Transverse colon (tissue), 4 donors: Measurements from ENCODE around the gene HBE1. TPM values are rescaled to one million over a fixed set of nuclear protein-coding genes. Genes with fewer than 3 reads are reported as not detected.

Experiments
- DNase-seq: peaks from one replicate; pipeline ENCODE4 v3.0.0-alpha.2; 2019
- H3K27ac ChIP-seq, 4 donors: fragments of 200-600 bp; sonication (generic); 2 replicates each; pipeline ENCODE4 v1.5.1; 2016 to 2018; ENCODE audit warnings: inconsistent platforms in 4 of 4
- H3K27me3 ChIP-seq: fragments of 200-600 bp; sonication (generic); 2 replicates; pipeline ENCODE4 v1.5.1; 2017; ENCODE audit warnings: inconsistent platforms
- H3K36me3 ChIP-seq, 4 donors: fragments of 200-600 bp; sonication (generic); 2 replicates each; pipeline ENCODE4 v1.5.1; 2017 to 2019; ENCODE audit warnings: inconsistent platforms in 4 of 4
- H3K4me1 ChIP-seq, 4 donors: fragments of 200-600 bp; sonication (generic); 2 replicates each; pipeline ENCODE4 v1.5.1; 2017 to 2020; ENCODE audit warnings: inconsistent platforms in 4 of 4
- H3K4me3 ChIP-seq, 4 donors: fragments of 200-600 bp; sonication (generic); 1 replicate in 1 of 4; 2 replicates in 3 of 4; pipeline versions ENCODE4 v1.5.1 to v1.6.1; 2017 to 2019; ENCODE audit warnings: inconsistent platforms in 4 of 4
- H3K9me3 ChIP-seq, 2 donors: fragments of 200-600 bp; sonication (generic); 2 replicates each; pipeline ENCODE4 v1.5.1; 2017 to 2019; ENCODE audit warnings: inconsistent platforms in 2 of 2
- CTCF ChIP-seq, 5 experiments: fragments of 200-600 bp in 3 of 5; fragments of 450-650 bp in 2 of 5; sonication (generic) in 3 of 5; IDR thresholded peaks; 1 replicate in 2 of 5; 2 replicates in 3 of 5; pipeline ENCODE4 v1.5.1; 2016 to 2017; ENCODE audit warnings: antibody characterized with exemption in 5 of 5, inconsistent platforms in 3 of 5, mild to moderate bottlenecking in 2 of 5, moderate library complexity in 1 of 5
- EP300 ChIP-seq: sonication (generic); formaldehyde crosslinking; IDR thresholded peaks from one replicate; pipeline ENCODE4 v1.6.1; 2017; ENCODE audit warnings: antibody characterized with exemption, low read depth
- POLR2A ChIP-seq: fragments of 450-650 bp; IDR thresholded peaks from one replicate; pipeline ENCODE4 v1.6.1; 2016; ENCODE audit warnings: antibody characterized with exemption, mild to moderate bottlenecking, moderate library complexity
- POLR2AphosphoS5 ChIP-seq, 3 donors: sonication (generic); formaldehyde crosslinking; IDR thresholded peaks; one replicate each; pipeline ENCODE4 v1.6.1; 2016; ENCODE audit warnings: antibody characterized with exemption in 3 of 3
- WGBS, 2 donors: methylation state at CpG; one replicate each; pipeline ENCODE4 v1.1.5; 2018; ENCODE audit warnings: low coverage in 1 of 2; 5-methylcytosine and 5-hydroxymethylcytosine counted together
- in situ Hi-C, 4 donors: fragments of 200-750 bp; cut with MboI; loops; one replicate each; pipeline versions ENCODE4 v1.15.0 to v1.15.1; 2017; ENCODE audit warnings: low sequenced_read_pairs in 3 of 4, low pct_ligation_motif_present in 1 of 4, low pct_unique_long_range_greater_than_20kb in 1 of 4
- intact Hi-C: fragments of 100-400 bp; cut with DNase I; formaldehyde crosslinking; loops from one replicate; pipeline ENCODE4 v1.15.1; 2023; ENCODE audit warnings: low total_unique reads
- total RNA-seq, 4 donors: library from RNA; depleted of rRNA; stranded (reverse); fragments of >200 nt; gene quantifications; one replicate each; pipeline ENCODE4 v1.1.0, GENCODE V29; 2016

Gene HBE1
- total RNA-seq, 4 donors from 2014 or later, result not detected

DNA sequence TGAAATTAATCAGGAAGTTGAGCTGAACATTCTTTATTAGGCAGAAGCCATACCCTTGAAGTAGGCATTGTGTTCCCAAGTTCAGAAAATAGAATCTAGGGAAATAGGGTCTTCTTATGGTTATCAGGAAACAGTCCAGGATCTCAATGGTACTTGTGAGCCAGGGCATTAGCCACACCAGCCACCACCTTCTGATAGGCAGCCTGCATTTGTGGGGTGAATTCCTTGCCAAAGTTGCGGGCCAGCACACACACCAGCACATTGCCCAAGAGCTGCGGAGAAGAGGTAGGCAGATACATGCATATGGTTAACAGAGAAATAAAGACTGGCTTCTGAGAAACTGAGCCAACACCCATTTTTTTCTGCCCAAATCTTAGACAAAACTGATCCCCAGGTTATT lies 36.9 kb downstream of the HBE1 start:
- TF ChIP-seq POLR2AphosphoS5 (IDR thresholded peaks at IDR 0.05), result no peak
- no peak for TF ChIP-seq EP300
- TF ChIP-seq CTCF (IDR thresholded peaks at IDR 0.05), result no peak
- no peak for TF ChIP-seq POLR2A
- DNase-seq, result no peak
- Histone ChIP-seq H3K27me3 (no peaks in the 10 kb centered on the region), H3K36me3 (no peaks in the 10 kb centered on the region), H3K27ac (no peak overlapping the region), H3K4me1 (no peaks in the 10 kb centered on the region), H3K9me3 (no peaks in the 10 kb centered on the region), H3K4me3 (no peak overlapping the region)
- 97% methylated on average over 2 of the region's 2 CpGs; no CpG with 5 or more reads in 1 of the 2 donors for WGBS, 2 donors
- intact Hi-C loops, result no loop called here
- in situ Hi-C loops, result no loop called here

DNA sequence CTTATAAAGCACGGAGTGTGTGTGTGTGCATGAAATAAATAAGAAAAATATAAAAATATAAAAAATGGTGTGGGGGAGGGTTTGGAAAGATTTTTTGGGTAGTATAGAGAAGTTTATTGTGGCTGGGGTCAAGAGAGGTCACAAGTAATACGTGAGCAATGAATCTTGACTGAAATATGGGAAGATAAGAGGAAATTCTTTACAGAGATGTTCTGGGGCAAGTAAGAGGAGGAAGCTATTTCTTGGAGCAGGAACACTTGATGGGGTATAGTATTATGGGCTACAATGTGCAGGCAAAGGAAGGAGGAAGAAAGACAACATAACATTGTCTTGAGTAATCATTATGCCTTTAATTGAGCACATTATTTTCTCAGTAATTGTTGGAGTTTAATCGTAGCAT lies 37.6 kb downstream of the HBE1 start:
- Histone ChIP-seq H3K27ac (no peak overlapping the region), H3K9me3 (no peaks in the 10 kb centered on the region), H3K4me3 (no peak overlapping the region), H3K4me1 (no peaks in the 10 kb centered on the region), H3K36me3 (no peaks in the 10 kb centered on the region), H3K27me3 (no peaks in the 10 kb centered on the region)
- in situ Hi-C loops, result no loop called here
- DNase-seq, result no peak
- WGBS, 2 donors, result 60 to 62% methylated on average over 3 of the region's 3 CpGs
- TF ChIP-seq EP300, result no peak
- TF ChIP-seq POLR2AphosphoS5 (IDR thresholded peaks at IDR 0.05), result no peak
- TF ChIP-seq CTCF (IDR thresholded peaks at IDR 0.05), result no peak
- no peak for TF ChIP-seq POLR2A
- intact Hi-C loops, result no loop called here

DNA sequence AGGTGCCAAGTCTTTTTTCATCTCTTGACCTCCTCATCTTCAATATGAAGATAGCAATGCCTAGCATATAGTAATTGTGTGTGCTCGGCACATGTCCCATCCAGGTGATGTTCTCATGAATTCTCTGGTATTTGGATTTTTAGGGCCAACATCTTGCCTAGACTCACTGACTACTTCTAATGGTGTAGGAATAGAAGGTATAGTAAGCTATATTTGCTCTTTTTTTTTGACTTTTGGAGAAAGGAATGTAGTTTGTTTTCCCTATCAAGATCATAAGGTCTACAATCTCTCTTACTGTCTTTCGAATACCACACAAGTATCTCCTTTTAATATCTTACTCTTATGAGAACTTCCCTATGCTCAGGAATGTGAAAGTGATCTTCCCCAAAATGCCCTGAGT lies 38.6 kb downstream of the HBE1 start:
- Histone ChIP-seq H3K4me3 (no peak overlapping the region), H3K36me3 (no peaks in the 10 kb centered on the region), H3K27me3 (no peaks in the 10 kb centered on the region), H3K9me3 (no peaks in the 10 kb centered on the region), H3K4me1 (no peaks in the 10 kb centered on the region), H3K27ac (no peak overlapping the region)
- in situ Hi-C loops, result no loop called here
- DNase-seq, result no peak
- 92% methylated on average over 2 of the region's 2 CpGs for WGBS, 2 donors
- intact Hi-C loops, result no loop called here
- TF ChIP-seq EP300 (no peak), POLR2AphosphoS5 (IDR thresholded peaks at IDR 0.05) (no peak), CTCF (IDR thresholded peaks at IDR 0.05) (no peak), POLR2A (no peak)

DNA sequence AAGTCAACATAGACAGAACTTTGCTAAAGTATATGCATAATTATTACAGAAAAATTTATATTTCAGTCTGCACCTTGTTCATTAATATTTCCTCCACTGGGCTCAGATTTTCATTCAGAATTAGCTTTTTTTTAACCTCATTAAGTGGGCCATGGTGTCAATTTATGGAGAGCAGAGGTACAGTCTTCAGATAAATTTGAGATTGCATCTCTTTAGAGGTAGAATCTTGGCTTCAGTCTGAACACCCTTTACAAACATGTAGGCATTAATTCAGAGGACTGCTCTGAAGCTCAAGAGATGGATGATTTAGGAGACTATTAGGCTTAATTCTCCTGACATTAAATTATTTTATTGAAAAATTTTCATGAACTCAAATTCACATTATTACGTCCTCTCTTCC lies 39.5 kb downstream of the HBE1 start:
- in situ Hi-C loops (no loop called here), intact Hi-C loops (no loop called here)
- TF ChIP-seq EP300, result no peak
- no peak for TF ChIP-seq CTCF (IDR thresholded peaks at IDR 0.05)
- TF ChIP-seq POLR2A, result no peak
- TF ChIP-seq POLR2AphosphoS5 (IDR thresholded peaks at IDR 0.05), result no peak
- H3K9me3 ChIP-seq, result no peaks in the 10 kb centered on the region
- H3K4me1 ChIP-seq, result no peaks in the 10 kb centered on the region
- no peaks in the 10 kb centered on the region for H3K27me3 ChIP-seq
- H3K4me3 ChIP-seq, result no peak overlapping the region
- H3K27ac ChIP-seq, result no peak overlapping the region
- H3K36me3 ChIP-seq, result no peaks in the 10 kb centered on the region
- 79 to 93% methylated on average over 1 of the region's 1 CpG for WGBS, 2 donors
- DNase-seq, result no peak
